ENCODE measurements around the gene EIF4EBP3. TPM values are rescaled to one million over a fixed set of nuclear protein-coding genes. Genes with fewer than 3 reads are reported as not detected.

EIF4EBP3 gene
- polyA plus RNA-seq, 1 donor from 2014 or later: 1.0 TPM

DNA sequence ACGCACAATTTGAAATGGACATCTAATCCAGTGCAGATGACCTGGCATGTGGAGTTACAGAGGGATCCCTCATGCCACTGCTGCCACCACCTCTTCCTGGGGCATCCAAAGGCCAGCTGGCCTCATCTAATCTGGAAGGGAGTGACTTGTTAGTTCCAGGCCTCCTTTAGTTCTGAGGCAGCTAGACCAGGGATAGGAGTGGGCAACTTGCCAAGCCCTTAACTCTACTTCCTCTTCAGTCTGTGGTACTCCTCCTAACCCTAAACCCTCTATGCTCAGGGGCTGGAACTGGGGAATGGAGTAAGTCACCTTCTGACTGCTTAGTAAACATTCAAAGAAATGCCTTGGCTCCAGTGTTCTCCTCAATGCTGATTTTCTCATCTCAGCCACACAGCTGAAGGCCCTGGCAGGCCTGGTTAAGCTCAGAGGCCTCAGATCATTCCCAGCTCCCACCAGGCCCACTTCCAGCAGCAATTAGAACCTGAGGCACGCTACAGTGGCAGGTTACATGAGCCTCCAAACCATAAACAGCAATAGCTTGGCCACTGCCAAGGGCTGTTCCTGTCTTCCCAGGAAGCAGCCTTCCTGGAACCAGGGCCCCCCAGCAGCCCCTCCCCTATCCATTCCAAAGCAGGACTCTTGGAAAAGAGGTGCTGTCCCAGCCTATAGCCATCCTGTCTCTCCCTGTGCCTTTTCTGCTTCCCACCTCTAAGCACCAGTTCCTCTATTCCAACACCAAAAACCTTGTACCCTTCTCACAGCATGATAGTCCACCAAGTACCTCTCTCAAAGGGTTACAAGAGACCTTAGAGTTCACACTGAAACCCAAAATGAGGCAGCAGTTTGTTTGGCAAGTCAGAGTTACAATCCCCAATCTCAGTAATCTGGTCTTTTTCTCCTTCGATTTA, 2.0 kb downstream of the EIF4EBP3 start:
- Histone ChIP-seq H3K79me2 (replicated peaks; ENCODE audit: insufficient read depth, low read length) (peaks cover 8% of the 10 kb centered on the region), H3K9me2 (ENCODE audit: insufficient read depth, low read length) (no peaks in the 10 kb centered on the region), H3K36me3 (ENCODE audit: insufficient read depth, low read length) (no peaks in the 10 kb centered on the region), H3K27me3 (ENCODE audit: insufficient read depth, low read depth, low read length) (no peaks in the 10 kb centered on the region), H3F3A (ENCODE audit: insufficient read depth, low read length, poor library complexity, severe bottlenecking) (no peaks in the 10 kb centered on the region), H2AFZ (ENCODE audit: low read depth, low read length) (no peak overlapping the region), H3K27ac (ENCODE audit: low read length) (no peak overlapping the region), H3K9me3 (ENCODE audit: low read length) (no peaks in the 10 kb centered on the region), H3K4me3 (ENCODE audit: low read length) (no peak overlapping the region), H4K20me1 (ENCODE audit: insufficient read depth) (no peaks in the 10 kb centered on the region), H3K9ac (ENCODE audit: low read length) (no peak overlapping the region), H3K4me2 (ENCODE audit: low read length) (no peak overlapping the region)
- TF ChIP-seq MXI1 (conservative IDR thresholded peaks at IDR 0.05; ENCODE audit: poor library complexity, severe bottlenecking): no peak
- no peak for TF ChIP-seq EP300 (conservative IDR thresholded peaks at IDR 0.05; ENCODE audit: poor library complexity, severe bottlenecking)
- no peak for TF ChIP-seq SMC3 (conservative IDR thresholded peaks at IDR 0.05; ENCODE audit: poor library complexity)
- TF ChIP-seq RAD21 (conservative IDR thresholded peaks at IDR 0.05): no peak
- TF ChIP-seq, protein P1, sequence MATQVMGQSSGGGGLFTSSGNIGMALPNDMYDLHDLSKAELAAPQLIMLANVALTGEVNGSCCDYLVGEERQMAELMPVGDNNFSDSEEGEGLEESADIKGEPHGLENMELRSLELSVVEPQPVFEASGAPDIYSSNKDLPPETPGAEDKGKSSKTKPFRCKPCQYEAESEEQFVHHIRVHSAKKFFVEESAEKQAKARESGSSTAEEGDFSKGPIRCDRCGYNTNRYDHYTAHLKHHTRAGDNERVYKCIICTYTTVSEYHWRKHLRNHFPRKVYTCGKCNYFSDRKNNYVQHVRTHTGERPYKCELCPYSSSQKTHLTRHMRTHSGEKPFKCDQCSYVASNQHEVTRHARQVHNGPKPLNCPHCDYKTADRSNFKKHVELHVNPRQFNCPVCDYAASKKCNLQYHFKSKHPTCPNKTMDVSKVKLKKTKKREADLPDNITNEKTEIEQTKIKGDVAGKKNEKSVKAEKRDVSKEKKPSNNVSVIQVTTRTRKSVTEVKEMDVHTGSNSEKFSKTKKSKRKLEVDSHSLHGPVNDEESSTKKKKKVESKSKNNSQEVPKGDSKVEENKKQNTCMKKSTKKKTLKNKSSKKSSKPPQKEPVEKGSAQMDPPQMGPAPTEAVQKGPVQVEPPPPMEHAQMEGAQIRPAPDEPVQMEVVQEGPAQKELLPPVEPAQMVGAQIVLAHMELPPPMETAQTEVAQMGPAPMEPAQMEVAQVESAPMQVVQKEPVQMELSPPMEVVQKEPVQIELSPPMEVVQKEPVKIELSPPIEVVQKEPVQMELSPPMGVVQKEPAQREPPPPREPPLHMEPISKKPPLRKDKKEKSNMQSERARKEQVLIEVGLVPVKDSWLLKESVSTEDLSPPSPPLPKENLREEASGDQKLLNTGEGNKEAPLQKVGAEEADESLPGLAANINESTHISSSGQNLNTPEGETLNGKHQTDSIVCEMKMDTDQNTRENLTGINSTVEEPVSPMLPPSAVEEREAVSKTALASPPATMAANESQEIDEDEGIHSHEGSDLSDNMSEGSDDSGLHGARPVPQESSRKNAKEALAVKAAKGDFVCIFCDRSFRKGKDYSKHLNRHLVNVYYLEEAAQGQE (IDR thresholded peaks at IDR 0.05; ENCODE audit: borderline replicate concordance): no peak
- TF ChIP-seq EZH2 (IDR thresholded peaks at IDR 0.05; ENCODE audit: borderline replicate concordance, insufficient read depth, low read length, poor library complexity, severe bottlenecking): no peak
- TF ChIP-seq, protein P2, sequence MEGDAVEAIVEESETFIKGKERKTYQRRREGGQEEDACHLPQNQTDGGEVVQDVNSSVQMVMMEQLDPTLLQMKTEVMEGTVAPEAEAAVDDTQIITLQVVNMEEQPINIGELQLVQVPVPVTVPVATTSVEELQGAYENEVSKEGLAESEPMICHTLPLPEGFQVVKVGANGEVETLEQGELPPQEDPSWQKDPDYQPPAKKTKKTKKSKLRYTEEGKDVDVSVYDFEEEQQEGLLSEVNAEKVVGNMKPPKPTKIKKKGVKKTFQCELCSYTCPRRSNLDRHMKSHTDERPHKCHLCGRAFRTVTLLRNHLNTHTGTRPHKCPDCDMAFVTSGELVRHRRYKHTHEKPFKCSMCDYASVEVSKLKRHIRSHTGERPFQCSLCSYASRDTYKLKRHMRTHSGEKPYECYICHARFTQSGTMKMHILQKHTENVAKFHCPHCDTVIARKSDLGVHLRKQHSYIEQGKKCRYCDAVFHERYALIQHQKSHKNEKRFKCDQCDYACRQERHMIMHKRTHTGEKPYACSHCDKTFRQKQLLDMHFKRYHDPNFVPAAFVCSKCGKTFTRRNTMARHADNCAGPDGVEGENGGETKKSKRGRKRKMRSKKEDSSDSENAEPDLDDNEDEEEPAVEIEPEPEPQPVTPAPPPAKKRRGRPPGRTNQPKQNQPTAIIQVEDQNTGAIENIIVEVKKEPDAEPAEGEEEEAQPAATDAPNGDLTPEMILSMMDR (IDR thresholded peaks at IDR 0.05; ENCODE audit: poor library complexity, severe bottlenecking): no peak
- no peak for TF ChIP-seq TAF1 (IDR thresholded peaks at IDR 0.05; ENCODE audit: low read depth)
- TF ChIP-seq POLR2AphosphoS5 (IDR thresholded peaks at IDR 0.05): no peak

DNA sequence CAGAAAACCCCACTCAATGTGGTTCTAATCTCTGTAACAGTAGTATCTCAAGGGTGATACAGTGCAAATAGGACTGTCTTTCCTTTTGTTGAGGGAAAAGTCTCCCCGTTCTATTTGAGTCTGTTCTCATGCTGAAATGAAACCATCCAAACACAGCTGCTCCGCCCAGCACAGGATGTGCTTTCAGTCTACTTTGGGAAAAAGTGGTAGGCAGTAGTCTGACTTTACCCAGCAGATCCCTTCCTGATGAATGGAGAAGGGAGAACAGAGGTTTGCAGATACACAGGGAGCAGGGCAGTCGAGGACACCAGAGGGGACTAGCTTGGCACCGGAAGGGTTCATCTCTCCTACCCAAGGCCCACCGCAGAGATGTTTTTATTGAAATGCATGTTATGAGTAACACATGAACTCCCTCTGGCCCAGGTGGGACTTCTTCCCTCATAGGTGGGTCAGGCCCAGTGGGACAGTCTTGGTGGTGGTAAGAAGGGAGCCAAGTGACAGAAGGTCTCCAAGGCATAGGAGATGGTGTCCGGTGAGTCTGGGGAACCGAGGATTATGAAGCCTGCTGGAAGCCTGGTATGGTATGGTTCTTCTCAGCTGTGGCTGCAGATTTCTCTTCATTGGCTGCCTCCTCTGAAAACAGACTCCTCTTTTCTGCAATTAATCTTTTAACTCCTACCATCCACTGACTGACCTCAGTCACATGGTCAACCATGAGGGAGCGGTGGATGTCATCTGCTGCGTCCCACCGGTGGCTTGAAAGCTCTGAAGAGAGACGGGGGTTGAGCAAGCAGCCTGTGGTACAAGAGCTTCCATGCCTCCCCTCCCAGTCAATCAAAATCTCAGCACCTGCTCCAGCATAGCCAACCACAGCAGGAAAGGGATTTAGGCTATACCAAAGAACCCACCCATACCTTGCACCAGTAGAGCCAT, 3.0 kb downstream of the EIF4EBP3 start:
- H3K79me2 ChIP-seq (replicated peaks; ENCODE audit: insufficient read depth, low read length): peaks cover 11% of the 10 kb centered on the region
- H3K9me2 ChIP-seq (ENCODE audit: insufficient read depth, low read length): no peaks in the 10 kb centered on the region
- H3K4me2 ChIP-seq (ENCODE audit: low read length): no peak overlapping the region
- H3K27ac ChIP-seq (ENCODE audit: low read length): no peak overlapping the region
- H3K27me3 ChIP-seq (ENCODE audit: insufficient read depth, low read depth, low read length): no peaks in the 10 kb centered on the region
- TF ChIP-seq MXI1 (conservative IDR thresholded peaks at IDR 0.05; ENCODE audit: poor library complexity, severe bottlenecking) (no peak), EP300 (conservative IDR thresholded peaks at IDR 0.05; ENCODE audit: poor library complexity, severe bottlenecking) (no peak)
- no peaks in the 10 kb centered on the region for H3K36me3 ChIP-seq (ENCODE audit: insufficient read depth, low read length)
- no peaks in the 10 kb centered on the region for H3K9me3 ChIP-seq (ENCODE audit: low read length)
- no peaks in the 10 kb centered on the region for H4K20me1 ChIP-seq (ENCODE audit: insufficient read depth)
- no peaks in the 10 kb centered on the region for H3F3A ChIP-seq (ENCODE audit: insufficient read depth, low read length, poor library complexity, severe bottlenecking)
- H3K4me3 ChIP-seq (ENCODE audit: low read length): no peak overlapping the region
- H3K9ac ChIP-seq (ENCODE audit: low read length): no peak overlapping the region
- H2AFZ ChIP-seq (ENCODE audit: low read depth, low read length): no peak overlapping the region

All from neural cell (in vitro differentiated cells).